DND-41 (cell line): Measurements from ENCODE around the gene BMP2.
A peak's percentile ranks its signal among the peaks of the same experiment; 100 is the strongest.

Experiments used
- EZH2 ChIP-seq: IDR thresholded peaks from 3 replicates; pipeline ENCODE4 v1.6.1; 2012; ENCODE audit warnings: borderline replicate concordance, low read depth, mild to moderate bottlenecking, moderate library complexity, low read length, inconsistent platforms; ENCODE audit not compliant: severe bottlenecking
- TF ChIP-seq, protein P1 (sequence below): IDR thresholded peaks from 2 replicates; pipeline ENCODE4 v1.5.1; 2012; ENCODE audit warnings: borderline replicate concordance, low read length, moderate library complexity, mild to moderate bottlenecking; ENCODE audit not compliant: poor library complexity, severe bottlenecking; ENCODE audit errors: extremely low read depth

DNA sequence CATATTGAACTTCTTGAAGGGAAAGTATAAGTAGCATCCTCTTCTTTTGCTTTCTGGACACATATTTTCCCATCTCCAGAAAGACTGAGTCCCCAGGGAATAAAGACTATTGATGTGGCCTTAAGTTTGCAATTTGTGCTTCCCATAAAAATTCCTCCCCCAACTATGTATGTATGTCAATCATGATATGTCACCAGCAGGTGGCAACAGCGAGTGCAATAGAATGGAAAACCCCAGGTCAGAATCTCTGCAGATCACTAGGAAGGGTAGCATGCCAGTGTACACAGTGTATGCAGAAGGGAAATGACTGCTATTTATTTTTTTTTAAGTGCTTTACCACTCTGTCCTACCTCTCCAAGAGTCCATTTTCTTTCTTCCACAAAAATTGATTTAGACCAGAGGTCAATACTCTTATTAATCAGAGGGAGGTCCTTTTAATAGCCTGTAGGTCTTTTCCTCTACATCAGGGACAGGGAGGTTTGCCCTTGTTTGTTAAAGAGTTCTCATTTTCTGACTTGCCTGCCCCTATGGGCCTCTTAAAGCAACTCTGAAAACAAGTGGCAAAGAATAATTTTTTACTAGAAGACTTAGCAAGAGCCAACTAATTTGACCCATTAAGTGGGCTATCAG, 61.4 kb downstream of the BMP2 start:
- TF ChIP-seq, protein P1, sequence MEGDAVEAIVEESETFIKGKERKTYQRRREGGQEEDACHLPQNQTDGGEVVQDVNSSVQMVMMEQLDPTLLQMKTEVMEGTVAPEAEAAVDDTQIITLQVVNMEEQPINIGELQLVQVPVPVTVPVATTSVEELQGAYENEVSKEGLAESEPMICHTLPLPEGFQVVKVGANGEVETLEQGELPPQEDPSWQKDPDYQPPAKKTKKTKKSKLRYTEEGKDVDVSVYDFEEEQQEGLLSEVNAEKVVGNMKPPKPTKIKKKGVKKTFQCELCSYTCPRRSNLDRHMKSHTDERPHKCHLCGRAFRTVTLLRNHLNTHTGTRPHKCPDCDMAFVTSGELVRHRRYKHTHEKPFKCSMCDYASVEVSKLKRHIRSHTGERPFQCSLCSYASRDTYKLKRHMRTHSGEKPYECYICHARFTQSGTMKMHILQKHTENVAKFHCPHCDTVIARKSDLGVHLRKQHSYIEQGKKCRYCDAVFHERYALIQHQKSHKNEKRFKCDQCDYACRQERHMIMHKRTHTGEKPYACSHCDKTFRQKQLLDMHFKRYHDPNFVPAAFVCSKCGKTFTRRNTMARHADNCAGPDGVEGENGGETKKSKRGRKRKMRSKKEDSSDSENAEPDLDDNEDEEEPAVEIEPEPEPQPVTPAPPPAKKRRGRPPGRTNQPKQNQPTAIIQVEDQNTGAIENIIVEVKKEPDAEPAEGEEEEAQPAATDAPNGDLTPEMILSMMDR = peak; percentile 82
- TF ChIP-seq EZH2 = no peak
